IPS-20b (cell line): ENCODE results near the gene ADAMTS2.
"Not testable (repeated sequence)": the region's sequence is repeated elsewhere in the genome, so short reads cannot be mapped to it uniquely, and the experiment has no call there.

Experiments used
- H3K27ac ChIP-seq: one replicate; pipeline ENCODE4 v1.5.1; 2013; ENCODE audit warnings: low read length
- H3K27me3 ChIP-seq: 2 replicates; pipeline ENCODE4 v1.6.1; 2013; ENCODE audit warnings: mild to moderate bottlenecking, low read length, inconsistent platforms; ENCODE audit not compliant: insufficient read depth
- H3K36me3 ChIP-seq: 2 replicates; pipeline ENCODE4 v1.6.1; 2013; ENCODE audit warnings: low read depth, mild to moderate bottlenecking, inconsistent platforms, low read length, moderate library complexity; ENCODE audit not compliant: insufficient read depth
- H3K4me1 ChIP-seq: 2 replicates; pipeline ENCODE4 v1.6.1; 2013; ENCODE audit warnings: mild to moderate bottlenecking, control low read depth, inconsistent platforms, low read length, moderate library complexity; ENCODE audit not compliant: insufficient read depth
- H3K4me3 ChIP-seq: 2 replicates; pipeline ENCODE4 v1.5.1; 2013; ENCODE audit warnings: mild to moderate bottlenecking, low read length, inconsistent platforms
- H3K9ac ChIP-seq: 2 replicates; pipeline ENCODE4 v1.6.1; 2013; ENCODE audit warnings: low read depth, mild to moderate bottlenecking, inconsistent platforms, low read length, moderate library complexity
- H3K9me3 ChIP-seq: 2 replicates; pipeline ENCODE4 v1.6.1; 2013; ENCODE audit warnings: mild to moderate bottlenecking, low read depth, low read length, inconsistent platforms; ENCODE audit not compliant: insufficient read depth

ADAMTS2 gene

GRCh38 chr5:179219661-179220620 is 125.3 kb downstream of the ADAMTS2 start:
- no peak overlapping the region for H3K4me3 ChIP-seq
- H3K9me3 ChIP-seq = peaks cover 15% of the 10 kb centered on the region
- no peaks in the 10 kb centered on the region for H3K4me1 ChIP-seq
- no peaks in the 10 kb centered on the region for H3K36me3 ChIP-seq
- H3K27me3 ChIP-seq = no peaks in the 10 kb centered on the region
- H3K9ac ChIP-seq = no peak overlapping the region
- H3K27ac ChIP-seq = no peak overlapping the region

- Histone ChIP-seq H3K9ac (no peak overlapping the region), H3K4me1 (no peaks in the 10 kb centered on the region), H3K9me3 (peaks cover 7% of the 10 kb centered on the region; the same call in 1 of the 2 replicates), H3K27me3 (no peaks in the 10 kb centered on the region), H3K36me3 (no peaks in the 10 kb centered on the region), H3K27ac (no peak overlapping the region), H3K4me3 (no peak overlapping the region)
Measured at GRCh38 chr5:179218943-179219330, 126.3 kb downstream of the ADAMTS2 start.

GRCh38 chr5:179217956-179218942 is 127.0 kb downstream of the ADAMTS2 start:
- no peaks in the 10 kb centered on the region for H3K9me3 ChIP-seq
- no peaks in the 10 kb centered on the region for H3K4me1 ChIP-seq
- no peaks in the 10 kb centered on the region for H3K27me3 ChIP-seq
- no peaks in the 10 kb centered on the region for H3K36me3 ChIP-seq
- H3K4me3 ChIP-seq = no peak overlapping the region
- H3K9ac ChIP-seq = no peak overlapping the region
- no peak overlapping the region for H3K27ac ChIP-seq

- H3K27me3 ChIP-seq = no peaks in the 10 kb centered on the region
- H3K9ac ChIP-seq = no peak overlapping the region
- no peaks in the 10 kb centered on the region for H3K9me3 ChIP-seq
- no peak overlapping the region for H3K4me3 ChIP-seq
- H3K4me1 ChIP-seq = no peaks in the 10 kb centered on the region
- H3K27ac ChIP-seq = no peak overlapping the region
- H3K36me3 ChIP-seq = no peaks in the 10 kb centered on the region
Measured at GRCh38 chr5:179217356-179217755, 127.9 kb downstream of the ADAMTS2 start.

- not testable (repeated sequence) for H3K36me3 ChIP-seq, H3K9ac ChIP-seq, H3K4me3 ChIP-seq, H3K4me1 ChIP-seq, H3K9me3 ChIP-seq, H3K27me3 ChIP-seq, H3K27ac ChIP-seq
Measured at GRCh38 chr5:179216381-179216780, 128.9 kb downstream of the ADAMTS2 start.

- H3K27me3 ChIP-seq = no peaks in the 10 kb centered on the region
Measured at GRCh38 chr5:179215576-179215975, 129.7 kb downstream of the ADAMTS2 start.

GRCh38 chr5:179214678-179215077 is 130.6 kb downstream of the ADAMTS2 start:
- H3K36me3 ChIP-seq = no peaks in the 10 kb centered on the region
- no peak overlapping the region for H3K9ac ChIP-seq
- no peaks in the 10 kb centered on the region for H3K4me1 ChIP-seq
- no peak overlapping the region for H3K4me3 ChIP-seq
- no peaks in the 10 kb centered on the region for H3K9me3 ChIP-seq
- no peaks in the 10 kb centered on the region for H3K27me3 ChIP-seq
- H3K27ac ChIP-seq = no peak overlapping the region

More at GRCh38 chr5:179215576-179215975, 129.7 kb downstream of the ADAMTS2 start:
- Histone ChIP-seq H3K4me3 (no peak overlapping the region), H3K36me3 (no peaks in the 10 kb centered on the region), H3K4me1 (no peaks in the 10 kb centered on the region), H3K9me3 (no peaks in the 10 kb centered on the region), H3K27ac (no peak overlapping the region), H3K9ac (no peak overlapping the region)

- Histone ChIP-seq H3K27ac (no peak overlapping the region), H3K9me3 (no peaks in the 10 kb centered on the region), H3K9ac (no peak overlapping the region), H3K36me3 (no peaks in the 10 kb centered on the region), H3K27me3 (no peaks in the 10 kb centered on the region), H3K4me1 (no peaks in the 10 kb centered on the region), H3K4me3 (no peak overlapping the region)
Measured at GRCh38 chr5:179212870-179213269, 132.4 kb downstream of the ADAMTS2 start.

- Histone ChIP-seq H3K9me3 (no peaks in the 10 kb centered on the region), H3K36me3 (no peaks in the 10 kb centered on the region), H3K4me1 (no peaks in the 10 kb centered on the region), H3K4me3 (no peak overlapping the region), H3K27ac (no peak overlapping the region), H3K27me3 (no peaks in the 10 kb centered on the region), H3K9ac (no peak overlapping the region)
Measured at GRCh38 chr5:179211631-179212030, 133.6 kb downstream of the ADAMTS2 start.

- Histone ChIP-seq H3K27me3 (no peaks in the 10 kb centered on the region), H3K27ac (no peak overlapping the region), H3K4me3 (no peak overlapping the region), H3K36me3 (no peaks in the 10 kb centered on the region), H3K9me3 (no peaks in the 10 kb centered on the region), H3K4me1 (no peaks in the 10 kb centered on the region), H3K9ac (no peak overlapping the region)
Measured at GRCh38 chr5:179211068-179211467, 134.2 kb downstream of the ADAMTS2 start.

- Histone ChIP-seq H3K4me1 (no peaks in the 10 kb centered on the region), H3K27me3 (no peaks in the 10 kb centered on the region), H3K36me3 (no peaks in the 10 kb centered on the region), H3K9me3 (no peaks in the 10 kb centered on the region), H3K4me3 (no peak overlapping the region), H3K9ac (no peak overlapping the region), H3K27ac (no peak overlapping the region)
Measured at GRCh38 chr5:179210478-179210877, 134.8 kb downstream of the ADAMTS2 start.
